IPS-NIHi7 (cell line): ENCODE data around the gene ZNF655.

Source experiments
- DNase-seq: peaks from one replicate; pipeline ENCODE4 v3.0.0; 2012; ENCODE audit warnings: mixed read lengths; ENCODE audit errors: extremely low spot score

The ZNF655 gene

GRCh38 chr7:99606531-99606930, 48.1 kb downstream of the ZNF655 start:
- no peak for DNase-seq

GRCh38 chr7:99607548-99607947, 49.1 kb downstream of the ZNF655 start:
- no peak for DNase-seq

- no peak for DNase-seq
These were observed 56.1 kb downstream of the ZNF655 start for GRCh38 chr7:99614495-99614894.

- no peak for DNase-seq
These were observed 57.5 kb downstream of the ZNF655 start for GRCh38 chr7:99615989-99616358.

GRCh38 chr7:99616359-99617191, 58.1 kb downstream of the ZNF655 start, which contains the start of gene ZSCAN25:
Gene ZSCAN25 (plus strand): TSS chr7:99616946. CDS start chr7:99619607, 2,661 bp downstream.
- DNase-seq: peak; percentile 98

GRCh38 chr7:99617192-99617781, 58.8 kb downstream of the ZNF655 start:
- no peak for DNase-seq

- DNase-seq: no peak
These were observed 60.3 kb downstream of the ZNF655 start for GRCh38 chr7:99618726-99619125.

- no peak for DNase-seq
These were observed 61.2 kb downstream of the ZNF655 start for GRCh38 chr7:99619571-99620130.

GRCh38 chr7:99621271-99621670, 62.8 kb downstream of the ZNF655 start:
- no peak for DNase-seq

- no peak for DNase-seq
These were observed 64.2 kb downstream of the ZNF655 start for GRCh38 chr7:99622596-99622995.

GRCh38 chr7:99623091-99623693, 64.8 kb downstream of the ZNF655 start:
- DNase-seq: no peak

GRCh38 chr7:99623702-99624447, 65.4 kb downstream of the ZNF655 start:
- no peak for DNase-seq

GRCh38 chr7:99624484-99624883, 66.0 kb downstream of the ZNF655 start:
- DNase-seq: no peak

GRCh38 chr7:99625321-99625720, 66.9 kb downstream of the ZNF655 start:
- DNase-seq: no peak

GRCh38 chr7:99625961-99626360, 67.5 kb downstream of the ZNF655 start:
- no peak for DNase-seq
